Memory B cell (primary cell): ENCODE results near the gene TCEAL1.
"Not testable (repeated sequence)": the region's sequence is repeated elsewhere in the genome, so short reads cannot be mapped to it uniquely, and the experiment has no call there.

ENCODE experiments used
- ATAC-seq: fragments of 150-1000 bp; cut with Tn5 transposase; 2 replicates; pipeline ENCODE4 v1.10.0; 2021; ENCODE audit warnings: low read depth, mild to moderate bottlenecking, moderate library complexity
- DNase-seq, 2 donors: peaks; one replicate each; pipeline ENCODE4 v3.0.0; 2022; ENCODE audit warnings: low spot score in 2 of 2
- H3K27ac Mint-ChIP-seq: one replicate; pipeline ENCODE4 v1.8.0; 2022; ENCODE audit warnings: mild to moderate bottlenecking, moderate library complexity, mixed read lengths
- H3K27me3 Mint-ChIP-seq: one replicate; pipeline ENCODE4 v1.8.0; 2022; ENCODE audit warnings: mixed read lengths
- H3K36me3 Mint-ChIP-seq: one replicate; pipeline ENCODE4 v1.8.0; 2022; ENCODE audit warnings: mild to moderate bottlenecking, mixed read lengths
- H3K4me1 Mint-ChIP-seq: one replicate; pipeline ENCODE4 v1.8.0; 2022; ENCODE audit warnings: mixed read lengths
- H3K4me3 Mint-ChIP-seq: one replicate; pipeline ENCODE4 v1.8.0; 2022; ENCODE audit warnings: mild to moderate bottlenecking, moderate library complexity, mixed read lengths
- H3K9me3 Mint-ChIP-seq: one replicate; pipeline ENCODE4 v1.8.0; 2022; ENCODE audit warnings: mixed read lengths

The TCEAL1 gene

GRCh38 chrX:103615781-103616371, 12.9 kb upstream of the TCEAL1 start:
- no peaks in the 10 kb centered on the region for H3K27me3 Mint-ChIP-seq
- no peak overlapping the region for H3K27ac Mint-ChIP-seq
- DNase-seq (no peak), ATAC-seq (no peak)
- H3K36me3 Mint-ChIP-seq: peaks cover 1% of the 10 kb centered on the region
- no peaks in the 10 kb centered on the region for H3K9me3 Mint-ChIP-seq
- H3K4me1 Mint-ChIP-seq: no peaks in the 10 kb centered on the region
- H3K4me3 Mint-ChIP-seq: no peak overlapping the region

GRCh38 chrX:103616676-103617186, 12.0 kb upstream of the TCEAL1 start:
- peaks cover 1% of the 10 kb centered on the region for H3K36me3 Mint-ChIP-seq
- H3K9me3 Mint-ChIP-seq: no peaks in the 10 kb centered on the region
- DNase-seq: no peak
- ATAC-seq: no peak
- H3K4me3 Mint-ChIP-seq: no peak overlapping the region
- H3K27ac Mint-ChIP-seq: no peak overlapping the region
- no peaks in the 10 kb centered on the region for H3K27me3 Mint-ChIP-seq
- no peaks in the 10 kb centered on the region for H3K4me1 Mint-ChIP-seq

GRCh38 chrX:103624111-103624510, 4.7 kb upstream of the TCEAL1 start:
- ATAC-seq (no peak), DNase-seq (no peak)
- no peak overlapping the region for H3K4me3 Mint-ChIP-seq
- H3K4me1 Mint-ChIP-seq: peaks cover 4% of the 10 kb centered on the region
- no peaks in the 10 kb centered on the region for H3K27me3 Mint-ChIP-seq
- H3K36me3 Mint-ChIP-seq: no peaks in the 10 kb centered on the region
- no peak overlapping the region for H3K27ac Mint-ChIP-seq
- H3K9me3 Mint-ChIP-seq: no peaks in the 10 kb centered on the region

GRCh38 chrX:103626855-103627254, 1.9 kb upstream of the TCEAL1 start:
- DNase-seq: no peak
- Mint-ChIP-seq H3K27ac (peak overlapping the region; percentile 75), H3K4me1 (peaks cover 12% of the 10 kb centered on the region), H3K27me3 (no peaks in the 10 kb centered on the region), H3K36me3 (no peaks in the 10 kb centered on the region), H3K9me3 (no peaks in the 10 kb centered on the region), H3K4me3 (no peak overlapping the region)
- ATAC-seq: no peak

- H3K36me3 Mint-ChIP-seq: no peaks in the 10 kb centered on the region
- ATAC-seq (peak; percentile 47), DNase-seq (no peak)
- H3K27me3 Mint-ChIP-seq: no peaks in the 10 kb centered on the region
- H3K9me3 Mint-ChIP-seq: no peaks in the 10 kb centered on the region
- H3K4me3 Mint-ChIP-seq: peak overlapping the region; percentile 88
- H3K4me1 Mint-ChIP-seq: peaks cover 12% of the 10 kb centered on the region
- peak overlapping the region; percentile 91 for H3K27ac Mint-ChIP-seq
Observed at GRCh38 chrX:103629318-103630170, 769 bp downstream of the TCEAL1 start.

- DNase-seq (no peak), ATAC-seq (no peak)
- H3K4me1 Mint-ChIP-seq: peaks cover 12% of the 10 kb centered on the region
- H3K4me3 Mint-ChIP-seq: peak overlapping the region; percentile 88
- no peaks in the 10 kb centered on the region for H3K36me3 Mint-ChIP-seq
- H3K27ac Mint-ChIP-seq: no peak overlapping the region
- no peaks in the 10 kb centered on the region for H3K27me3 Mint-ChIP-seq
- H3K9me3 Mint-ChIP-seq: no peaks in the 10 kb centered on the region
Observed at GRCh38 chrX:103630171-103630511, 1.4 kb downstream of the TCEAL1 start.

GRCh38 chrX:103631145-103631544, 2.4 kb downstream of the TCEAL1 start:
- no peak for DNase-seq
- no peaks in the 10 kb centered on the region for H3K36me3 Mint-ChIP-seq
- peaks cover 12% of the 10 kb centered on the region for H3K4me1 Mint-ChIP-seq
- no peaks in the 10 kb centered on the region for H3K27me3 Mint-ChIP-seq
- H3K4me3 Mint-ChIP-seq: no peak overlapping the region
- no peak for ATAC-seq
- H3K27ac Mint-ChIP-seq: no peak overlapping the region
- H3K9me3 Mint-ChIP-seq: no peaks in the 10 kb centered on the region

- Mint-ChIP-seq H3K36me3 (no peaks in the 10 kb centered on the region), H3K9me3 (no peaks in the 10 kb centered on the region), H3K4me3 (no peak overlapping the region), H3K4me1 (no peaks in the 10 kb centered on the region), H3K27ac (no peak overlapping the region), H3K27me3 (no peaks in the 10 kb centered on the region)
- no peak for DNase-seq
- no peak for ATAC-seq
Observed at GRCh38 chrX:103635436-103635835, 6.7 kb downstream of the TCEAL1 start.

- no peak overlapping the region for H3K27ac Mint-ChIP-seq
- H3K4me3 Mint-ChIP-seq: no peak overlapping the region
- ATAC-seq (no peak), DNase-seq (no peak)
- H3K27me3 Mint-ChIP-seq: peaks cover 2% of the 10 kb centered on the region
- no peaks in the 10 kb centered on the region for H3K36me3 Mint-ChIP-seq
- no peaks in the 10 kb centered on the region for H3K4me1 Mint-ChIP-seq
- no peaks in the 10 kb centered on the region for H3K9me3 Mint-ChIP-seq
Observed at GRCh38 chrX:103637604-103638338, 9.0 kb downstream of the TCEAL1 start.

- H3K4me1 Mint-ChIP-seq, H3K36me3 Mint-ChIP-seq, H3K9me3 Mint-ChIP-seq, H3K4me3 Mint-ChIP-seq, H3K27ac Mint-ChIP-seq, DNase-seq, H3K27me3 Mint-ChIP-seq, ATAC-seq: not testable (repeated sequence)
Observed at GRCh38 chrX:103638479-103639346, 9.9 kb downstream of the TCEAL1 start.

GRCh38 chrX:103640401-103641155, 11.8 kb downstream of the TCEAL1 start:
- Mint-ChIP-seq H3K4me1 (no peaks in the 10 kb centered on the region), H3K36me3 (no peaks in the 10 kb centered on the region), H3K9me3 (no peaks in the 10 kb centered on the region), H3K27ac (no peak overlapping the region), H3K27me3 (peaks cover 4% of the 10 kb centered on the region), H3K4me3 (no peak overlapping the region)
- no peak for DNase-seq
- no peak for ATAC-seq

- ATAC-seq: no peak
- DNase-seq: no peak
- Mint-ChIP-seq H3K4me3 (no peak overlapping the region), H3K4me1 (no peaks in the 10 kb centered on the region), H3K27me3 (peaks cover 4% of the 10 kb centered on the region), H3K9me3 (no peaks in the 10 kb centered on the region), H3K36me3 (no peaks in the 10 kb centered on the region), H3K27ac (no peak overlapping the region)
Observed at GRCh38 chrX:103644125-103644524, 15.3 kb downstream of the TCEAL1 start.

- Mint-ChIP-seq H3K4me1 (no peaks in the 10 kb centered on the region), H3K9me3 (no peaks in the 10 kb centered on the region), H3K27me3 (peaks cover 2% of the 10 kb centered on the region), H3K27ac (no peak overlapping the region), H3K4me3 (no peak overlapping the region), H3K36me3 (no peaks in the 10 kb centered on the region)
- no peak for DNase-seq
- ATAC-seq: no peak
Observed at GRCh38 chrX:103647630-103648029, 18.9 kb downstream of the TCEAL1 start.
